GM12878 (cell line): Measurements from ENCODE around the gene FGF12. TPM values are rescaled to one million over a fixed set of nuclear protein-coding genes. Genes with fewer than 3 reads are reported as not detected.
A peak's percentile ranks its signal among the peaks of the same experiment; 100 is the strongest.

ENCODE experiments used
- ATAC-seq: fragments of 200-7000 bp; cut with Tn5 transposase; 3 replicates; pipeline ENCODE4 v1.9.1; 2020; ENCODE audit warnings: mild to moderate bottlenecking, moderate library complexity
- BruUV-seq: library from RNA; stranded (reverse); fragments of 400-500 nt; replicated peaks from 2 replicates; lab custom pipeline; 2021; lab: Mats Ljungman, UMichigan
- CTCF ChIA-PET: fragments of 300-600 bp; sonication (Branson Sonifier 250); formaldehyde crosslinking; extraction: SDS; loops from one replicate; lab custom pipeline; 2021; ENCODE audit warnings: inconsistent platforms; lab: Yijun Ruan, JAX
- POLR2A ChIA-PET: fragments of 350-600 bp; formaldehyde crosslinking; extraction: SDS; loops from one replicate; lab custom pipeline; 2021; ENCODE audit warnings: inconsistent platforms; lab: Charles Lee
- RAD21 ChIA-PET: fragments of 300-600 bp; sonication (Branson Sonifier 250); formaldehyde crosslinking; loops from one replicate; lab custom pipeline; 2023; ENCODE audit warnings: antibody characterized with exemption; ENCODE audit not compliant: unreplicated experiment; lab: Charles Lee
- SMC1A ChIA-PET: fragments of 300-600 bp; sonication (Branson Sonifier 250); formaldehyde crosslinking; loops from one replicate; lab custom pipeline; 2023; ENCODE audit not compliant: unreplicated experiment, uncharacterized antibody; lab: Charles Lee
- DNase-seq: peaks from one replicate; pipeline ENCODE4 v3.0.0-alpha.2; 2011; ENCODE audit warnings: low read depth, low spot score
- FAIRE-seq: peaks from 3 replicates; lab custom pipeline; 2011; peaks lifted over from hg19 to GRCh38; lab: Jason Lieb, UNC
- H2AFZ ChIP-seq: 2 replicates; pipeline ENCODE4 v1.6.0; 2011; ENCODE audit warnings: low read depth, low read length, control low read depth; ENCODE audit not compliant: control insufficient read depth
- H3K27ac ChIP-seq: 2 replicates; pipeline ENCODE4 v1.5.1; 2011; ENCODE audit warnings: control low read depth; ENCODE audit not compliant: control insufficient read depth, insufficient read depth
- H3K27me3 ChIP-seq, 2 experiments: replicated peaks in 1 of 2; 2 replicates each; pipeline versions ENCODE4 v1.6.0 to v1.6.1; 2011; ENCODE audit warnings: low read length in 1 of 2; ENCODE audit not compliant: control insufficient read depth in 2 of 2, insufficient read depth in 2 of 2
- H3K36me3 ChIP-seq, 2 experiments: 2 replicates each; pipeline ENCODE4 v1.5.1; 2011; ENCODE audit warnings: low read length in 1 of 2; ENCODE audit not compliant: control insufficient read depth in 2 of 2, insufficient read depth in 2 of 2
- H3K4me1 ChIP-seq: 2 replicates; pipeline ENCODE4 v1.6.1; 2011; ENCODE audit warnings: mild to moderate bottlenecking, low read length, moderate library complexity, mixed read lengths; ENCODE audit not compliant: control insufficient read depth, insufficient read depth
- H3K4me2 ChIP-seq: 2 replicates; pipeline ENCODE4 v1.6.0; 2011; ENCODE audit warnings: control low read depth; ENCODE audit not compliant: control insufficient read depth, insufficient read depth
- H3K4me3 ChIP-seq: fragments of 200-600 bp; sonication (generic); 2 replicates; pipeline ENCODE4 v1.5.1; 2016
- H3K79me2 ChIP-seq: 2 replicates; pipeline ENCODE4 v1.6.0; 2011; ENCODE audit warnings: low read length; ENCODE audit not compliant: control insufficient read depth, insufficient read depth
- H3K9ac ChIP-seq: 2 replicates; pipeline ENCODE4 v1.8.0; 2011; ENCODE audit warnings: low read length, control low read depth, mixed read lengths; ENCODE audit not compliant: control insufficient read depth, insufficient read depth
- H3K9me3 ChIP-seq: replicated peaks from 3 replicates; pipeline ENCODE4 v1.5.1; 2011; ENCODE audit warnings: mild to moderate bottlenecking, low read length; ENCODE audit not compliant: control insufficient read depth, insufficient read depth
- H4K20me1 ChIP-seq: 2 replicates; pipeline ENCODE4 v1.6.0; 2011; ENCODE audit not compliant: control insufficient read depth, insufficient read depth
- FOS ChIP-seq: IDR thresholded peaks from 3 replicates; pipeline ENCODE4 v1.6.1; 2011; ENCODE audit warnings: borderline replicate concordance; ENCODE audit not compliant: insufficient read length; ENCODE audit errors: extremely low read depth
- JUNB ChIP-seq: IDR thresholded peaks from 2 replicates; pipeline ENCODE4 v1.6.1; 2016; ENCODE audit warnings: antibody characterized with exemption, mild to moderate bottlenecking
- RCOR1 ChIP-seq: conservative IDR thresholded peaks from 2 replicates; pipeline ENCODE4 v1.6.1; 2012; ENCODE audit warnings: low read depth, low read length, improper control_type of control experiment
- RELB ChIP-seq: fragments of 450-650 bp; IDR thresholded peaks from 2 replicates; pipeline ENCODE4 v1.6.1; 2017; ENCODE audit warnings: low read depth, mild to moderate bottlenecking, moderate library complexity
- SPI1 ChIP-seq: IDR thresholded peaks from 2 replicates; pipeline ENCODE4 v1.6.1; 2011; ENCODE audit warnings: low read depth, mild to moderate bottlenecking, low read length, moderate library complexity, borderline replicate concordance; ENCODE audit not compliant: insufficient read depth
- WRNIP1 ChIP-seq: IDR thresholded peaks from 2 replicates; pipeline ENCODE4 v1.6.1; 2011; ENCODE audit warnings: low read depth, low read length, improper control_type of control experiment, borderline replicate concordance
- ZNF207 ChIP-seq: fragments of 450-650 bp; IDR thresholded peaks from 2 replicates; pipeline ENCODE4 v1.6.1; 2014; ENCODE audit warnings: antibody characterized with exemption, mild to moderate bottlenecking, borderline replicate concordance
- in situ Hi-C: fragments of 300-500 bp; cut with MboI; formaldehyde crosslinking; loops from 9 replicates; pipeline ENCODE4 v1.14.3; 2018; ENCODE audit warnings: mixed read lengths
- intact Hi-C: fragments of 100-400 bp; cut with micrococcal nuclease; formaldehyde crosslinking; loops from one replicate; pipeline ENCODE4 v1.14.2; 2022; ENCODE audit not compliant: unreplicated experiment
- polyA plus RNA-seq, 11 experiments: library from polyadenylated mRNA; depleted of rRNA in 4 of 11; unstranded in 6 of 11; stranded (reverse) in 5 of 11; fragments of >200 nt; fragmentation: Nextera tagmentation in 4 of 11; fragmentation: Illumina TruSeq in 1 of 11; extraction: Ambion mirVana in 4 of 11; extraction: Trizol in 1 of 11; gene quantifications; 1 replicate in 1 of 11; 2 replicates in 10 of 11; pipeline versions ENCODE4 v1.2.1 to v1.2.3, GENCODE V29; 2011 to 2016; ENCODE audit warnings: inconsistent platforms in 2 of 11, missing spikeins in 2 of 11, low read depth in 1 of 11
- total RNA-seq, 4 experiments: library from RNA; depleted of rRNA in 3 of 4; stranded (reverse); fragments of >200 nt in 3 of 4; fragmentation: Illumina TruSeq in 1 of 4; extraction: Trizol in 1 of 4; gene quantifications; 2 replicates each; pipeline versions ENCODE4 v1.2.1 to v1.2.3, GENCODE V29; 2013 to 2021

The FGF12 gene
- total and polyA plus RNA-seq, 10 of the 15 experiments (the other 5 are each of a cell fraction or from before 2014, with no cell fraction given): 0.03 to 0.43 (median 0.13) TPM; not detected in 7

- no TSS peak for BruUV-seq
- CTCF ChIA-PET: no interaction called here
Measured at GRCh38 chr3:192108820-192109219, 618.5 kb downstream of the FGF12 start.

More at GRCh38 chr3:192108820-192109219, 618.5 kb downstream of the FGF12 start:
- in situ Hi-C loops: no loop called here
- ChIA-PET POLR2A (no interaction called here), RAD21 (interaction anchor here (0.8 kb wide), 1 partner anchor 14 kb away, joined by 3 read pairs; no protein-coding TSS in a partner anchor), SMC1A (interaction anchor here (1.0 kb wide), 1 partner anchor 15 kb away, joined by 5 read pairs; no protein-coding TSS in a partner anchor)
- no peak for DNase-seq
- Histone ChIP-seq H3K27ac (no peak overlapping the region), H3K9me3 (no peaks in the 10 kb centered on the region; the same call in 2 of the 3 replicates), H3K4me3 (no peak overlapping the region)
- peak; percentile 34; the same call in 1 of the 3 replicates for ATAC-seq
- no peak for TF ChIP-seq FOS
- TF ChIP-seq WRNIP1: no peak
- TF ChIP-seq ZNF207: no peak
- TF ChIP-seq JUNB: no peak
- TF ChIP-seq SPI1: peak; percentile 56; the same call in 1 of the 2 replicates
- TF ChIP-seq RELB: no peak
- TF ChIP-seq RCOR1: no peak
- TF ChIP-seq, all 136 proteins: peak for 1
- no peak for FAIRE-seq
- no peak overlapping the region for H3K4me2 ChIP-seq
- no peaks in the 10 kb centered on the region for H3K79me2 ChIP-seq
- no peak overlapping the region for H2AFZ ChIP-seq
- H4K20me1 ChIP-seq: no peaks in the 10 kb centered on the region
- H3K9ac ChIP-seq: no peak overlapping the region
- intact Hi-C loops: no loop called here
- no peaks in the 10 kb centered on the region for H3K4me1 ChIP-seq
- H3K36me3 ChIP-seq: no peaks in the 10 kb centered on the region
- no peaks in the 10 kb centered on the region for H3K27me3 ChIP-seq
